ENCODE results near the gene NELFB. TPM values are rescaled to one million over a fixed set of nuclear protein-coding genes. Genes with fewer than 3 reads are reported as not detected.
A peak's percentile ranks its signal among the peaks of the same experiment; 100 is the strongest.

NELFB gene
- polyA plus RNA-seq, 1 donor (not counting 4 experiments of a cell fraction or from before 2014, with no cell fraction given) = 25.1 TPM

GRCh38 chr9:137252555-137253506 lies 2.3 kb upstream of the NELFB start:
- no peak for FAIRE-seq
- H3K4me1 ChIP-seq (ENCODE audit: control insufficient read depth, extremely low read depth, insufficient read depth, low read length) = peaks cover 15% of the 10 kb centered on the region

GRCh38 chr9:137253717-137254623 lies 1.2 kb upstream of the NELFB start:
- H3K36me3 ChIP-seq (ENCODE audit: control insufficient read depth in 2 of 2, extremely low read depth in 1 of 2, insufficient read depth in 2 of 2, low read length in 2 of 2) = peaks cover 5 to 18% of the 10 kb centered on the region in 2 experiments
- TF ChIP-seq CTCF (optimal IDR thresholded peaks at IDR 0.05 in 1 of 3, IDR thresholded peaks at IDR 0.05 in 1 of 3, conservative IDR thresholded peaks at IDR 0.05 in 1 of 3; ENCODE audit: extremely low read depth in 1 of 3, insufficient read depth in 2 of 3, low read length in 3 of 3) (no peak), EZH2 (IDR thresholded peaks at IDR 0.05; ENCODE audit: low read length) (no peak)
- H3K79me2 ChIP-seq (ENCODE audit: control insufficient read depth, insufficient read depth, low read length) = peaks cover 24% of the 10 kb centered on the region
- no peaks in the 10 kb centered on the region for H3K9me3 ChIP-seq (ENCODE audit: control insufficient read depth, low read depth, low read length)
- H3K4me1 ChIP-seq (ENCODE audit: control insufficient read depth, extremely low read depth, insufficient read depth, low read length) = peaks cover 15% of the 10 kb centered on the region
- peak overlapping the region; percentile 93 for H3K4me2 ChIP-seq (ENCODE audit: control insufficient read depth, extremely low read depth, insufficient read depth, low read depth, low read length)
- H4K20me1 ChIP-seq (ENCODE audit: control insufficient read depth, extremely low read depth, insufficient read depth, low read length) = no peaks in the 10 kb centered on the region
- H3K27ac ChIP-seq (ENCODE audit: control insufficient read depth, insufficient read depth, low read length) = no peak overlapping the region
- H3K9me1 ChIP-seq (ENCODE audit: control insufficient read depth, extremely low read depth, insufficient read depth, low read length) = no peaks in the 10 kb centered on the region
- H2AFZ ChIP-seq (ENCODE audit: control insufficient read depth, low read length) = peak overlapping the region; percentile 95
- DNase-seq (ENCODE audit: low read depth, low spot score) = no peak
- peak overlapping the region; percentile 72 for H3K9ac ChIP-seq (ENCODE audit: control insufficient read depth, extremely low read depth, insufficient read depth, low read length)
- FAIRE-seq = no peak
- peak overlapping the region; percentile 80 to 97 (median 81) for H3K4me3 ChIP-seq (ENCODE audit: control insufficient read depth in 2 of 3, extremely low read depth in 1 of 3, insufficient read depth in 2 of 3, low read depth in 1 of 3, low read length in 3 of 3)
- dilution Hi-C loops (cut with MboI; ENCODE audit: extremely low pct_ligation_motif_present, low sequenced_read_pairs) = no loop called here
- H3K27me3 ChIP-seq (ENCODE audit: control insufficient read depth, extremely low read depth, insufficient read depth, low read length) = no peaks in the 10 kb centered on the region

More at GRCh38 chr9:137252555-137253506, 2.3 kb upstream of the NELFB start:
- H3K4me3 ChIP-seq (ENCODE audit: control insufficient read depth in 2 of 3, extremely low read depth in 1 of 3, insufficient read depth in 2 of 3, low read depth in 1 of 3, low read length in 3 of 3) = no peak overlapping the region
- no peaks in the 10 kb centered on the region for H3K9me3 ChIP-seq (ENCODE audit: control insufficient read depth, low read depth, low read length)
- no peak overlapping the region for H3K9ac ChIP-seq (ENCODE audit: control insufficient read depth, extremely low read depth, insufficient read depth, low read length)
- no peak for DNase-seq (ENCODE audit: low read depth, low spot score)
- no peaks in the 10 kb centered on the region for H3K9me1 ChIP-seq (ENCODE audit: control insufficient read depth, extremely low read depth, insufficient read depth, low read length)
- H3K27me3 ChIP-seq (ENCODE audit: control insufficient read depth, extremely low read depth, insufficient read depth, low read length) = no peaks in the 10 kb centered on the region
- H4K20me1 ChIP-seq (ENCODE audit: control insufficient read depth, extremely low read depth, insufficient read depth, low read length) = no peaks in the 10 kb centered on the region
- no peak overlapping the region for H3K4me2 ChIP-seq (ENCODE audit: control insufficient read depth, extremely low read depth, insufficient read depth, low read depth, low read length)
- peaks cover 1 to 9% of the 10 kb centered on the region in 2 experiments for H3K36me3 ChIP-seq (ENCODE audit: control insufficient read depth in 2 of 2, extremely low read depth in 1 of 2, insufficient read depth in 2 of 2, low read length in 2 of 2)
- TF ChIP-seq EZH2 (IDR thresholded peaks at IDR 0.05; ENCODE audit: low read length) (no peak), CTCF (optimal IDR thresholded peaks at IDR 0.05 in 1 of 3, IDR thresholded peaks at IDR 0.05 in 1 of 3, conservative IDR thresholded peaks at IDR 0.05 in 1 of 3; ENCODE audit: extremely low read depth in 1 of 3, insufficient read depth in 2 of 3, low read length in 3 of 3) (no peak)
- dilution Hi-C loops (cut with MboI; ENCODE audit: extremely low pct_ligation_motif_present, low sequenced_read_pairs) = no loop called here
- H3K79me2 ChIP-seq (ENCODE audit: control insufficient read depth, insufficient read depth, low read length) = peaks cover 19% of the 10 kb centered on the region
- H3K27ac ChIP-seq (ENCODE audit: control insufficient read depth, insufficient read depth, low read length) = no peak overlapping the region
- no peak overlapping the region for H2AFZ ChIP-seq (ENCODE audit: control insufficient read depth, low read length)
